CD4-positive, alpha-beta memory T cell (primary cell): ENCODE results near the gene KLHL22. TPM values are rescaled to one million over a fixed set of nuclear protein-coding genes. Genes with fewer than 3 reads are reported as not detected.
A peak's percentile ranks its signal among the peaks of the same experiment; 100 is the strongest.

ENCODE experiments used
- CTCF ChIA-PET: fragments of 350-600 bp; sonication (Branson Sonifier 250); formaldehyde crosslinking; loops from one replicate; lab custom pipeline; 2021; ENCODE audit warnings: inconsistent platforms; ENCODE audit not compliant: partially characterized antibody; lab: Charles Lee
- POLR2A ChIA-PET: fragments of 350-600 bp; sonication (Branson Sonifier 250); formaldehyde crosslinking; loops from one replicate; lab custom pipeline; 2021; ENCODE audit not compliant: partially characterized antibody; lab: Charles Lee
- DNase-seq, 5 donors: peaks; one replicate each; pipeline versions ENCODE4 v3.0.0 to v3.0.0-alpha.2; 2020 to 2022; ENCODE audit warnings: mixed read lengths in 1 of 5
- H3K27ac ChIP-seq: one replicate; pipeline ENCODE4 v1.7.0; 2013; ENCODE audit warnings: low read depth, low read length
- H3K27me3 ChIP-seq: 2 replicates; pipeline ENCODE4 v1.7.0; 2013; ENCODE audit warnings: mild to moderate bottlenecking, low read length, moderate library complexity; ENCODE audit not compliant: insufficient read depth
- H3K36me3 ChIP-seq: 2 replicates; pipeline ENCODE4 v1.7.0; 2013; ENCODE audit warnings: mild to moderate bottlenecking, low read length, moderate library complexity; ENCODE audit not compliant: insufficient read depth
- H3K4me1 ChIP-seq: 2 replicates; pipeline ENCODE4 v1.7.0; 2013; ENCODE audit warnings: mild to moderate bottlenecking, low read length, moderate library complexity; ENCODE audit not compliant: insufficient read depth
- H3K4me3 ChIP-seq, 2 donors: one replicate each; pipeline ENCODE4 v1.7.0; 2013; ENCODE audit warnings: low read length in 2 of 2, mild to moderate bottlenecking in 1 of 2
- H3K9me3 ChIP-seq, 2 donors: one replicate each; pipeline ENCODE4 v1.7.0; 2013; ENCODE audit warnings: low read length in 2 of 2, control low read depth in 1 of 2; ENCODE audit not compliant: control insufficient read depth in 1 of 2
- H3K27ac Mint-ChIP-seq, 7 donors: one replicate each; pipeline ENCODE4 v1.8.0; 2020 to 2021; ENCODE audit warnings: mixed read lengths in 7 of 7, mild to moderate bottlenecking in 6 of 7, inconsistent platforms in 3 of 7, moderate library complexity in 3 of 7
- H3K27me3 Mint-ChIP-seq, 2 donors: one replicate each; pipeline ENCODE4 v1.8.0; 2020 to 2021; ENCODE audit warnings: mixed read lengths in 2 of 2
- H3K36me3 Mint-ChIP-seq, 2 donors: one replicate each; pipeline ENCODE4 v1.8.0; 2020 to 2021; ENCODE audit warnings: mixed read lengths in 2 of 2, inconsistent platforms in 1 of 2, mild to moderate bottlenecking in 1 of 2
- H3K4me1 Mint-ChIP-seq, 4 donors: one replicate each; pipeline ENCODE4 v1.8.0; 2020 to 2021; ENCODE audit warnings: mixed read lengths in 4 of 4, mild to moderate bottlenecking in 1 of 4
- H3K4me3 Mint-ChIP-seq, 8 donors: one replicate each; pipeline ENCODE4 v1.8.0; 2020 to 2021; ENCODE audit warnings: mixed read lengths in 8 of 8, mild to moderate bottlenecking in 7 of 8, moderate library complexity in 6 of 8, inconsistent platforms in 3 of 8
- H3K9me3 Mint-ChIP-seq, 8 donors: one replicate each; pipeline ENCODE4 v1.8.0; 2020 to 2021; ENCODE audit warnings: mixed read lengths in 8 of 8, mild to moderate bottlenecking in 5 of 8, inconsistent platforms in 3 of 8, moderate library complexity in 1 of 8
- intact Hi-C: fragments of 100-400 bp; cut with micrococcal nuclease; formaldehyde crosslinking; loops from one replicate; pipeline ENCODE4 v1.15.1; 2023
- polyA plus RNA-seq, 2 donors: library from polyadenylated mRNA; unstranded; fragments of 300-500 nt; fragmentation: Illumina TruSeq; gene quantifications; one replicate each; pipeline ENCODE4 v1.2.3, GENCODE V29; 2021
- total RNA-seq, 2 experiments: library from RNA; stranded (reverse); gene quantifications; one replicate each; pipeline ENCODE4 v1.2.3, GENCODE V29; 2021

Gene KLHL22
- total and polyA plus RNA-seq, 4 experiments from 2014 or later, result 19.4 to 63.1 (median 42.0) TPM

DNA sequence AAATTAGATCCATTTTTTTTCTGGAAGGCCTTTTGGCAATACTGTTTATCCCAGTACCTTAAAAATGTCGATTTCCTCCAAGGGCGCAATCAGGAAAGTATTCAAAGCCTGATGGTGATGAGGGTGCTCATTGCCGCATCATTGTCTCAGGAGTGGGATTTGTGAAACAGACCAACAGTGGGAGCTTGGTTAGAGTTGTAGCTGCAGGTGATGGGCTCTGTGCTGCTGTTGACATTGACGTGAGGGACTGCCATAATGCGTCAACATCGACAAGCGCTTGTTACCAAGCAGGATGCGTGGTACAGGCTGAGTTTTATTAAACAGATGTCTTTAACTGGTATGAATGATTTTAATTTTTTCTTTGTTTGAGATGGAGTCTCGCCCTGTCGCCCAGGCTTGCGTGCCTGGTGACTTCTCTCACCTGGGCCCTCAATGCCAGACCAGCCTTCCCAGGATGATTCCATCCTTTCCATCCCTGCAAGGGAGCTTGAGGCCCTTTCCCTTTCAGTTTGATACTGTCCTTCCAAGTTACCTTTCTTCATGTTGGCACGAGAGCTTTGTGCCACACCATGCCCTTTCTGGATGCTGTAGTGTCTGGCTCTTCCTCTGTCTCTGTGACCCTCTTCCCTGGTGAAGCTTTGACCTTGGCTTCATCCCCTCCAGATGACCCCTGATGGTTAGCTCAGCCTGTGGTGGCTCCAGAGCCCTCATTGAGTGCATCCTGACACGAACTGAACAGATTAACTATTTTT lies 22.4 kb upstream of the KLHL22 start:
- peaks cover 76% of the 10 kb centered on the region for H3K4me1 ChIP-seq
- H3K4me3 ChIP-seq, result no peak overlapping the region
- Mint-ChIP-seq H3K9me3 (no peaks in the 10 kb centered on the region), H3K36me3 (peaks cover 21 to 49% of the 10 kb centered on the region in 2 donors), H3K27ac (peak overlapping the region; percentile 50 to 93 (median 88)), H3K27me3 (no peaks in the 10 kb centered on the region), H3K4me1 (peaks cover 51 to 84% (median 66%) of the 10 kb centered on the region in 4 donors), H3K4me3 (peak overlapping the region in 7 of 8 donors; percentile 24 to 75 (median 44))
- intact Hi-C loops, result no loop called here
- no peaks in the 10 kb centered on the region for H3K27me3 ChIP-seq
- no peaks in the 10 kb centered on the region for H3K9me3 ChIP-seq
- no peak overlapping the region for H3K27ac ChIP-seq
- no peak for DNase-seq
- H3K36me3 ChIP-seq, result peaks cover 29% of the 10 kb centered on the region
- ChIA-PET POLR2A (interaction anchor here (0.6 to 1.7 kb wide), 8 partner anchors 10 to 62 kb away, joined by 3 to 10 read pairs (median 3); partner anchors contain the start of gene MED15), CTCF (interaction anchor here (0.7 to 2.3 kb wide), 6 partner anchors 9 to 100 kb away, joined by 3 to 8 read pairs (median 4); no protein-coding TSS in a partner anchor)

DNA sequence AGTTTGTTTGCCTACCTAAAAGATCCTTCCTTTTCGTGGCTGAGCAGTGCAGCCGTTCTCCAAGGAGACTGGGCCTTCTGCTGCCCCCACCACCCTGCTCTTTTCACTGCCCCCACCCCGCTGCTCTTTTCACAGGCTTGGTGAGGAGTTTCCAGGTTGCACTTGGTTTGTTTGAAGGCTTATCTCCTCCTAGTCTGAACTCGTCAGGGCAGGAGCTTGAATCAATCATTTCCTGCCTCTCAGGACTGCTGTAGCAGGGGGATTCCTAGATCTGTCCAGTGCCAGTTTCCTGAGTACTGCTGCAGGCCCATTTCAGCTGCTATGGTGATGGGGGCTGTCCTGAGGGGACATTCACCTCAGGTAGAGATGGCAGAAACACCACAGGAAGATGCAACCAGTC lies 21.8 kb upstream of the KLHL22 start:
- H3K27ac ChIP-seq, result peak overlapping the region; percentile 1
- intact Hi-C loops, result no loop called here
- no peaks in the 10 kb centered on the region for H3K27me3 ChIP-seq
- peaks cover 29% of the 10 kb centered on the region for H3K36me3 ChIP-seq
- DNase-seq, result no peak
- H3K27ac Mint-ChIP-seq, result peak overlapping the region; percentile 78 to 93 (median 91)
- H3K27me3 Mint-ChIP-seq, result no peaks in the 10 kb centered on the region
- CTCF ChIA-PET, result interaction anchor here (0.9 to 2.3 kb wide), 3 partner anchors 10 to 61 kb away, joined by 3 to 8 read pairs (median 4); no protein-coding TSS in a partner anchor
- peaks cover 21 to 49% of the 10 kb centered on the region in 2 donors for H3K36me3 Mint-ChIP-seq
- no peak overlapping the region for H3K4me3 ChIP-seq
- H3K9me3 Mint-ChIP-seq, result no peaks in the 10 kb centered on the region
- POLR2A ChIA-PET, result interaction anchor here (1.0 to 1.7 kb wide), 3 partner anchors 9 to 54 kb away, joined by 4 to 10 read pairs (median 5); partner anchors contain the start of gene MED15
- peak overlapping the region in 6 of 8 donors; percentile 33 to 73 (median 55) for H3K4me3 Mint-ChIP-seq
- H3K4me1 ChIP-seq, result peaks cover 70% of the 10 kb centered on the region
- H3K4me1 Mint-ChIP-seq, result peaks cover 46 to 78% (median 61%) of the 10 kb centered on the region in 4 donors
- H3K9me3 ChIP-seq, result no peaks in the 10 kb centered on the region

DNA sequence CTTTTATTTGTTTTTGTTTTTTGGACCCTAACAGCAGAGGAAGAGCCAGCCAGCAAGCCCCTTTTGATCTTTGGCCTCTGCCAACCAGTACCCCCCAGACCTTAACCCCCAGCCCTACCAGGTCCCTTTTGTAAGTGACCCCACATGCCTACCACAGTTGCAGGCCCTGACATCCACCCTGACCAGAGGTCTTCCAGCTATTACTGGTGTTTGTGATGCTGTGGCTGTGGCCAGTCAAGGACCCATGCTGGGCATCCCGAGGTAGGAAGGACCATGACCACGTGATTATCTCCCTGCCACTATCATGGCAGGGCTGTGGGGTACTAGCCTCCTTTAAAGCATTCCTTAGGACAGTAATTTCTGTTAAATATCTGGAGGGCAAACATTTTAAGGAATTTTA lies 20.8 kb upstream of the KLHL22 start:
- Histone ChIP-seq H3K27me3 (no peaks in the 10 kb centered on the region), H3K36me3 (peaks cover 29% of the 10 kb centered on the region), H3K4me3 (no peak overlapping the region), H3K9me3 (no peaks in the 10 kb centered on the region), H3K27ac (no peak overlapping the region), H3K4me1 (peaks cover 72% of the 10 kb centered on the region)
- no peaks in the 10 kb centered on the region for H3K9me3 Mint-ChIP-seq
- no peak overlapping the region for H3K4me3 Mint-ChIP-seq
- intact Hi-C loops, result no loop called here
- H3K36me3 Mint-ChIP-seq, result peaks cover 25 to 54% of the 10 kb centered on the region in 2 donors
- peak overlapping the region in 4 of 7 donors; percentile 42 to 78 (median 66) for H3K27ac Mint-ChIP-seq
- ChIA-PET POLR2A (no interaction called here), CTCF (interaction anchor here (0.5 to 2.3 kb wide), 2 partner anchors 55 to 114 kb away, joined by 3 to 8 read pairs; no protein-coding TSS in a partner anchor)
- H3K4me1 Mint-ChIP-seq, result peaks cover 50 to 80% (median 64%) of the 10 kb centered on the region in 4 donors
- DNase-seq, result no peak
- H3K27me3 Mint-ChIP-seq, result no peaks in the 10 kb centered on the region

DNA sequence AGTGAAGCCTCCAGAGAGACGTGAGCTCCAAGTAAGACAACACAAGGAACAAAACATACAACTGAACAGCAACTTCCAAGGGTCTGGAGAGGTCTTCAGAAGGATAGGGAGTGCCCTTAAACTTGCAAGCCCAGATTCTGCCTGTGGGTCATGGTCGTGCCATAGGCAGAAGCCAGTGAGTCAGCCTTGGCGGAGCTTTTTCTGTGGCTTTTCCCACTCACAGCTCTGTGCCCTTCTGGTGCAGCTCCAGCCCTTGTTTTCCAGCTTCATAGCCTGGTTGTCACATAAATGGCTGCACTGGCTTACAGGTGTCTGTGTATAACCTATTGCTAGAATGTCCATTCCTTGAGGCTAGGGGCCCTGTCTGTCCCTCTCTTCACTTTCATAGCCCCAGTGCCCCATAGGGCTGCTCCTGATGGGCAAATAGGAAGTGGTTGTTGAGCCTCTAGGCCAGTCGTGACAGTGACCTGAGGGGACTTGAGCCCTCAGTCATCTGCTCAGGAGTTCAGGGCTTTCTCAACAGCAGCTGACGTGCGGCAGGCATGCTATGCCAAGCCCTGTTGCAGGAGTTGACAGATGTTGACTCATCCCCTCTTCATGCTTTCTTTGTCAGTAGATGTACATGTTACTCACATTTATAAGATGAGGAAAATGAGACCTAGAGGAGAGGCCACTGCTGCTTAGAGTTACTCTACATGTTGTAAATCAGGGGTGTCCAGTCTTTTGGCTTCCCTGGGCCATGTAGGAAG lies 19.2 kb upstream of the KLHL22 start:
- Mint-ChIP-seq H3K9me3 (no peaks in the 10 kb centered on the region), H3K27ac (peak overlapping the region in 6 of 7 donors; percentile 19 to 89 (median 54)), H3K4me3 (peak overlapping the region in 3 of 8 donors; percentile 4 to 68 (median 20)), H3K36me3 (peaks cover 19 to 53% of the 10 kb centered on the region in 2 donors), H3K4me1 (peaks cover 54 to 86% (median 70%) of the 10 kb centered on the region in 4 donors), H3K27me3 (no peaks in the 10 kb centered on the region)
- no peaks in the 10 kb centered on the region for H3K27me3 ChIP-seq
- peaks cover 20% of the 10 kb centered on the region for H3K36me3 ChIP-seq
- intact Hi-C loops, result no loop called here
- DNase-seq, result no peak
- POLR2A ChIA-PET, result interaction anchor here (2.5 to 11.3 kb wide), 2 partner anchors 9 to 39 kb away, joined by 11 to 209 read pairs; no protein-coding TSS in a partner anchor
- no peak overlapping the region for H3K4me3 ChIP-seq
- no peak overlapping the region for H3K27ac ChIP-seq
- H3K9me3 ChIP-seq, result no peaks in the 10 kb centered on the region
- H3K4me1 ChIP-seq, result peaks cover 82% of the 10 kb centered on the region
- CTCF ChIA-PET, result interaction anchor here (3.0 to 11.7 kb wide), 2 partner anchors 35 to 52 kb away, joined by 9 to 154 read pairs; no protein-coding TSS in a partner anchor

DNA sequence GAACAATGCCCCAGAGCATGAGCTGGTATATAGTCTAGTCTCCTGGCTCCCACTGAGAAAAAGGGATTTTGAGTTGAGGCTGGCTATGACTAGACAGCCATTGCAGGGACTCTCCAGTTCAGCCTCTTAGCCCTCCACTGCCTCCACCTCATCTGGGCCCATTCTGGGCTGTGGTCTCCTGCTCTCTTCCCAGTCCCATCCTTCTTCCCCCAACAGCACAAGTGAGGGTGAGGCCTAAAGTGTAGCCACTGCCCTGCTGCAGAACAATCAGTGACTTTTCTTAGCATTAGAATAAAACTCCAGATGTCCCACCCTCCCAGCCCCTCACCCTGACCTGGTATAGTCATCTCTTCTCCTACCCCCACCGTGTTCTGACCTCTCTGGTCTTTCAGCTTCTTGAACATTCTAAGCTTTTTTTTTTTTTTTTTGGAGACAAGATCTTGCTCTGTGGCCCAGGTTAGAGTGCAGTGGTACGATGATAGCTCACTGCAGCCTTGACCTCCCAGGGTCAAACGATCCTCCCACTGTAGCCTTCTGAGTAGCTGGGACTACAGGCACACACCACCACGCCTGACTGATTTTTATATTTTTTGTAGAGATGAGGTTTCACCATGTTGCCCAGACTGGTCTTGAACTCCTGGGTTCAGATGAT lies 16.1 kb upstream of the KLHL22 start:
- peak overlapping the region; percentile 7 to 96 (median 69) for H3K4me3 Mint-ChIP-seq
- CTCF ChIA-PET, result interaction anchor here (0.8 to 11.7 kb wide), 6 partner anchors 8 to 55 kb away, joined by 3 to 154 read pairs (median 3); no protein-coding TSS in a partner anchor
- H3K27ac Mint-ChIP-seq, result peak overlapping the region; percentile 9 to 90 (median 78)
- Histone ChIP-seq H3K27me3 (no peaks in the 10 kb centered on the region), H3K27ac (no peak overlapping the region), H3K36me3 (peaks cover 16% of the 10 kb centered on the region), H3K4me1 (peaks cover 73% of the 10 kb centered on the region), H3K4me3 (no peak overlapping the region), H3K9me3 (no peaks in the 10 kb centered on the region)
- no peaks in the 10 kb centered on the region for H3K9me3 Mint-ChIP-seq
- DNase-seq, result no peak
- H3K27me3 Mint-ChIP-seq, result no peaks in the 10 kb centered on the region
- peaks cover 7 to 47% of the 10 kb centered on the region in 2 donors for H3K36me3 Mint-ChIP-seq
- peaks cover 55 to 84% (median 71%) of the 10 kb centered on the region in 4 donors for H3K4me1 Mint-ChIP-seq
- intact Hi-C loops, result no loop called here
- POLR2A ChIA-PET, result interaction anchor here (0.6 to 11.3 kb wide), 5 partner anchors 12 to 86 kb away, joined by 3 to 209 read pairs (median 6); no protein-coding TSS in a partner anchor

DNA sequence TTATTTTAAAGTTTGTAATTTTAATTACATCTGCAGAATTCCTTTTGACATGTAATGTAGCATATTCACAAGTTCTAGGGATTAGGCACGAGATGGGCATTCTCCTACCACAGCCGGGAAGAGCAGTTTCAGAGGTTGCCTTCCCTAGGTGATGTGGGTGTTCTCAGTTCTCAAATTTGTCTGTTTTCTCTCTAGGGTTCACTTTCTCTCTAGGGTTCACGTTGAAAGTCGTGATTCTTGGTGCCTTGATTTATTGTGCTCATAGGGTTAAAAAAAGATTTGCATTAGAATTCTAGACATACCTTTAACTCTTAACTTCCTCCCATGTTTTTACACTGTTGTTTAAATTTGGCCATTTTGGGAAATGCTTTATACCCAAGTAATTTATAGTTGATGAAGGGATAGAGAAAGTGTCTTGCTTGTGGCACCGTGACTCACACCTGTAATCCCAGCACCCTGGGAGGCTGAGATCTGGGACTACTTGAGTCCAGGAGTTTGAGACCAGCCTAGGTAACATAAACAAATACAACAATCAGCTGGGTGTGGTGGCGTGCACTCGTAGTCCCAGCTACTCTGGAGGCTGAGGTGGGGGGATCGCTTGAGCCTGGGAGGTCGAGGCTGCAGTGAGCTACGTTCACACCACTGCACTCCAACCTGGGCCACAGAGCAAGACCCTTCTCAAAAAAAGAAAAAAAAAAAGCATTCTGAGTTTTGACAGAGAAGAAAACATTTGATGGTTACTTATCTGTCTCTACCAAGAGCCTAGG lies 15.4 kb upstream of the KLHL22 start:
- no peak overlapping the region for H3K27ac ChIP-seq
- intact Hi-C loops, result no loop called here
- H3K4me3 Mint-ChIP-seq, result peak overlapping the region in 7 of 8 donors; percentile 33 to 97 (median 77)

More for the DNA sequence above, 15.4 kb upstream of the KLHL22 start:
- H3K9me3 Mint-ChIP-seq, result no peaks in the 10 kb centered on the region
- H3K4me1 Mint-ChIP-seq, result peaks cover 53 to 80% (median 68%) of the 10 kb centered on the region in 4 donors
- Histone ChIP-seq H3K4me1 (peaks cover 71% of the 10 kb centered on the region), H3K36me3 (peaks cover 16% of the 10 kb centered on the region), H3K9me3 (no peaks in the 10 kb centered on the region), H3K27me3 (no peaks in the 10 kb centered on the region), H3K4me3 (no peak overlapping the region)
- H3K27ac Mint-ChIP-seq, result peak overlapping the region; percentile 9 to 89 (median 75)
- peaks cover 7 to 47% of the 10 kb centered on the region in 2 donors for H3K36me3 Mint-ChIP-seq
- H3K27me3 Mint-ChIP-seq, result no peaks in the 10 kb centered on the region
- DNase-seq, result no peak
- ChIA-PET CTCF (interaction anchor here (0.8 to 11.7 kb wide), 6 partner anchors 11 to 93 kb away, joined by 3 to 154 read pairs (median 3); no protein-coding TSS in a partner anchor), POLR2A (interaction anchor here (1.0 to 11.3 kb wide), 5 partner anchors 12 to 85 kb away, joined by 3 to 209 read pairs (median 6); no protein-coding TSS in a partner anchor)
